Measurements from ENCODE around the gene ARHGEF28. TPM values are rescaled to one million over a fixed set of nuclear protein-coding genes. Genes with fewer than 3 reads are reported as not detected.

ARHGEF28 gene
- total RNA-seq, 4 donors from 2014 or later, result 30.9 to 54.7 (median 36.2) TPM

- WGBS, 2 donors, result 80 to 88% methylated on average over 6 of the region's 6 CpGs
- DNase-seq (ENCODE audit: low spot score in 2 of 2), result no peak
- H3K4me3 ChIP-seq (ENCODE audit: low read depth, poor library complexity, severe bottlenecking), result no peak overlapping the region
- intact Hi-C loops (cut with DNase I; ENCODE audit: low total_unique reads), result no loop called here
- TF ChIP-seq CTCF (IDR thresholded peaks at IDR 0.05), result no peak
- no peak for TF ChIP-seq POLR2A (IDR thresholded peaks at IDR 0.05)
Measured at GRCh38 chr5:73781107-73781768, 155.2 kb downstream of the ARHGEF28 start.

- no peak for DNase-seq (ENCODE audit: low spot score in 2 of 2)
- WGBS, 2 donors, result 61 to 72% methylated on average over 1 of the region's 1 CpG
- H3K4me3 ChIP-seq (ENCODE audit: low read depth, poor library complexity, severe bottlenecking), result no peak overlapping the region
- TF ChIP-seq POLR2A (IDR thresholded peaks at IDR 0.05) (no peak), CTCF (IDR thresholded peaks at IDR 0.05) (no peak)
- intact Hi-C loops (cut with DNase I; ENCODE audit: low total_unique reads), result no loop called here
Measured at GRCh38 chr5:73783828-73784227, 157.8 kb downstream of the ARHGEF28 start.

- 56 to 60% methylated on average over 13 of the region's 13 CpGs for WGBS, 2 donors
- no peak overlapping the region for H3K4me3 ChIP-seq (ENCODE audit: low read depth, poor library complexity, severe bottlenecking)
- DNase-seq (ENCODE audit: low spot score in 2 of 2), result peak in 1 of 2 donors; percentile 34
- TF ChIP-seq POLR2A (IDR thresholded peaks at IDR 0.05) (no peak), CTCF (IDR thresholded peaks at IDR 0.05) (no peak)
- intact Hi-C loops (cut with DNase I; ENCODE audit: low total_unique reads), result no loop called here
Measured at GRCh38 chr5:73786043-73786831, 160.2 kb downstream of the ARHGEF28 start.

- TF ChIP-seq CTCF (IDR thresholded peaks at IDR 0.05) (no peak), POLR2A (IDR thresholded peaks at IDR 0.05) (no peak)
- no peak overlapping the region for H3K4me3 ChIP-seq (ENCODE audit: low read depth, poor library complexity, severe bottlenecking)
- WGBS, 2 donors, result 23 to 34% methylated on average over 2 of the region's 2 CpGs
- DNase-seq (ENCODE audit: low spot score in 2 of 2), result no peak
- intact Hi-C loops (cut with DNase I; ENCODE audit: low total_unique reads), result no loop called here
Measured at GRCh38 chr5:73789851-73790281, 163.9 kb downstream of the ARHGEF28 start.

- 69 to 75% methylated on average over 4 of the region's 4 CpGs for WGBS, 2 donors
- DNase-seq (ENCODE audit: low spot score in 2 of 2), result no peak
- intact Hi-C loops (cut with DNase I; ENCODE audit: low total_unique reads), result no loop called here
- H3K4me3 ChIP-seq (ENCODE audit: low read depth, poor library complexity, severe bottlenecking), result no peak overlapping the region
- TF ChIP-seq CTCF (IDR thresholded peaks at IDR 0.05) (no peak), POLR2A (IDR thresholded peaks at IDR 0.05) (no peak)
Measured at GRCh38 chr5:73791389-73791788, 165.4 kb downstream of the ARHGEF28 start.
